NT2/D1 (cell line): Measurements from ENCODE around the gene SOCS3.
A peak's percentile ranks its signal among the peaks of the same experiment; 100 is the strongest.

Experiments used
- DNase-seq: peaks from one replicate; pipeline ENCODE4 v3.0.0-alpha.2; 2011; ENCODE audit warnings: low read depth, low spot score
- H3K27me3 ChIP-seq: 2 replicates; pipeline ENCODE4 v1.6.0; 2011; ENCODE audit warnings: mild to moderate bottlenecking; ENCODE audit not compliant: insufficient read length, insufficient read depth
- H3K36me3 ChIP-seq: 2 replicates; pipeline ENCODE4 v1.6.1; 2011; ENCODE audit warnings: mild to moderate bottlenecking, low read length, mixed read lengths; ENCODE audit not compliant: insufficient read depth, insufficient read length
- H3K4me1 ChIP-seq: 2 replicates; pipeline ENCODE4 v1.5.1; 2011; ENCODE audit not compliant: insufficient read depth, insufficient read length
- H3K4me3 ChIP-seq: 2 replicates; pipeline ENCODE4 v1.5.1; 2011; ENCODE audit warnings: low read depth; ENCODE audit not compliant: insufficient read length
- H3K9ac ChIP-seq: 2 replicates; pipeline ENCODE4 v1.6.0; 2011; ENCODE audit warnings: low read depth; ENCODE audit not compliant: insufficient read length
- H3K9me3 ChIP-seq: 2 replicates; pipeline ENCODE4 v1.5.1; 2011; ENCODE audit warnings: mild to moderate bottlenecking, low read length; ENCODE audit not compliant: insufficient read depth
- SUZ12 ChIP-seq: IDR thresholded peaks from 2 replicates; pipeline ENCODE4 v1.6.1; 2011; ENCODE audit not compliant: insufficient read length, insufficient read depth; ENCODE audit errors: extremely low read depth
- YY1 ChIP-seq: IDR thresholded peaks from 2 replicates; pipeline ENCODE4 v1.6.1; 2011; ENCODE audit not compliant: insufficient read length, insufficient read depth
- ZNF274 ChIP-seq: IDR thresholded peaks from 2 replicates; pipeline ENCODE4 v1.6.1; 2011; ENCODE audit warnings: mild to moderate bottlenecking, low read depth, low read length

SOCS3 gene

DNA sequence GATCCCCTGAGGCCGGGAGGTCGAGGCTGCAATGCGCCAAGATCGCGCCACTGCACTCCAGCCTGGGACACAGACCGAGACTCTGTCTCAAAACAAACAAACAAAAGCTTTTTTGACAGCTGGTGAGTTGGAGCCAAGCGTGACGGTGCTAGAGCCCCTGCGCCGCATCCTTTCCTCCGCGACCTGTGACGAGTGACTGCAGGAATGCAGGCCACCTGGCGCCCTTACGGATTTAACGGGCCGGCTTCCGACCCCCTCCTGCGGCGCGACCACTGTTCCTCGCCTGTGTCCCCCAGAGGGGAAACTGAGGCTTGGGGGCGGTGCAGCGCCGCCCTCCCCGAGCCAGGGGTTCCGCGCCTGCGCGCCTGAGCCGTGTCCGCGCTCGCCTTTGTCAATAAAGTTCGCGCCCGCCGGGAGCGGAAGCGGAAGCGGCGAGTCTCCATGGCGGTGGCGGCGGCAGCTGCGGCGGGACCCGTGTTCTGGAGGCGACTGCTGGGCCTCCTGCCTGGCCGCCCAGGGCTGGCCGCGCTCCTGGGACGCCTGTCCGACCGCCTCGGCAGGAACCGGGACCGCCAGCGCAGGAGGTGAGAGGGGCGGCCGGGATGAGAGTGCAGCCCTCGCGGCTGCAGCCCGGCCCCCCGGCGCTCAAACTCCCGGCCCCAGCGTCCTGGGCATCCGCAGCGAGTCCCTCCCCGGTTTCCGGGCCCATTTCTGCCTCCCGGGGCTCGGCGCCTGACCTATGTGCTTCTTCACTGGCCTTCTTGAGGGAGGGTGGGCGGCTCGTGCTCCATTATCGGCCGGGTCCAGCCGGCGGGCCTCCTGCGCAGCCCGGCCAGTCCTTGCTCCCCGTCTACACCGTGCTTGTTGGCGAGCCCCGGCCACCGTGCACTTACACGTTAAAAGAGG lies 18.6 kb upstream of the SOCS3 start, which contains the start of gene PGS1:
Gene PGS1 (plus strand): TSS at position 425 of the 906 bp plus-strand sequence. CDS start 17 bp downstream, at position 442.
- DNase-seq: no peak
- Histone ChIP-seq H3K36me3 (peaks cover 16% of the 10 kb centered on the region), H3K9ac (peak within 1 kb of the TSS; percentile 96)

DNA sequence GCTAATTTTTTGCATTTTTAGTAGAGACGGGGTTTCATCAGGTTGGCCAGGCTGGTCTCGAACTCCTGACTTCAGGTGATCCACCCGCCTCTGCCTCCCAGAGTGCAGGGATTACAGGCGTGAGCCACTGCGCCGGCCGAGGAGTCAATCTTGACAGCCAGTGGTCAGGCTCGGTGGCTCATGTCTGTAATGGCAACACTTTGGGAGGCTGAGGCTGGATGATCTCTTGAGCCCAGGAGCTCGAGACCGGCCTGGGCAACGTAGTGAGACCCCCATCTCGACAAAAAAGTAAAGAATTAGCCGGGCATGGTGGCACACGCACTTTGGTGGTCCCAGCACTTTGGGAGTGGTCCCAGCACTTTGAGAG lies 18.0 kb upstream of the SOCS3 start:
- DNase-seq: no peak
- Histone ChIP-seq H3K4me1 (peaks cover 18% of the 10 kb centered on the region), H3K27me3 (no peaks in the 10 kb centered on the region), H3K4me3 (peak overlapping the region; percentile 97), H3K9me3 (no peaks in the 10 kb centered on the region), H3K36me3 (peaks cover 16% of the 10 kb centered on the region), H3K9ac (peak overlapping the region; percentile 96)
- TF ChIP-seq ZNF274: no peak
- no peak for TF ChIP-seq SUZ12
- TF ChIP-seq YY1: no peak

More for the DNA sequence above, 18.6 kb upstream of the SOCS3 start, which contains the start of gene PGS1:
- H3K27me3 ChIP-seq: no peaks in the 10 kb centered on the region
- TF ChIP-seq SUZ12 (no peak), YY1 (peak; percentile 56)
- H3K9me3 ChIP-seq: no peaks in the 10 kb centered on the region
- H3K4me1 ChIP-seq: peaks cover 16% of the 10 kb centered on the region
- peak within 1 kb of the TSS; percentile 97 for H3K4me3 ChIP-seq

DNA sequence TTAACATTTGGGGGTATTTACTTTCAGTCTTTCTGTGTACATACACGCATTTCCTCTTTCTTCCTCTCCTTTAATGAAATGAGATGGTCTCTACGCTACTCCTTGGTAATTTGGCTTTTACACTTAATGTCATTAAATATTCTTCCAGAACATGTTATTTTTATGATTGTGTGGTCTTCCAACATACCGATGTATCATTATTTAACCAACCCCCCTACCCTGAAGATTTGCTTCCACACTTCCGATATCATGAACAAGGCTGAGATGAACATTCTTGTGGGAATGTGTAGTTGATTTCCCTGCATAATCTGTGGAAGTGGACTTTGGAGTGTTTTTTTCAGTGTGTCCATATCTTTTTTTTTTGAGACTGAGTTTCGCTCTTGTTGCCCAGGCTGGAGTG lies 16.3 kb upstream of the SOCS3 start:
- Histone ChIP-seq H3K9me3 (no peaks in the 10 kb centered on the region), H3K36me3 (peaks cover 11% of the 10 kb centered on the region), H3K4me3 (no peak overlapping the region), H3K9ac (no peak overlapping the region), H3K4me1 (peaks cover 20% of the 10 kb centered on the region), H3K27me3 (no peaks in the 10 kb centered on the region)
- TF ChIP-seq SUZ12 (no peak), ZNF274 (no peak)
- DNase-seq: no peak

DNA sequence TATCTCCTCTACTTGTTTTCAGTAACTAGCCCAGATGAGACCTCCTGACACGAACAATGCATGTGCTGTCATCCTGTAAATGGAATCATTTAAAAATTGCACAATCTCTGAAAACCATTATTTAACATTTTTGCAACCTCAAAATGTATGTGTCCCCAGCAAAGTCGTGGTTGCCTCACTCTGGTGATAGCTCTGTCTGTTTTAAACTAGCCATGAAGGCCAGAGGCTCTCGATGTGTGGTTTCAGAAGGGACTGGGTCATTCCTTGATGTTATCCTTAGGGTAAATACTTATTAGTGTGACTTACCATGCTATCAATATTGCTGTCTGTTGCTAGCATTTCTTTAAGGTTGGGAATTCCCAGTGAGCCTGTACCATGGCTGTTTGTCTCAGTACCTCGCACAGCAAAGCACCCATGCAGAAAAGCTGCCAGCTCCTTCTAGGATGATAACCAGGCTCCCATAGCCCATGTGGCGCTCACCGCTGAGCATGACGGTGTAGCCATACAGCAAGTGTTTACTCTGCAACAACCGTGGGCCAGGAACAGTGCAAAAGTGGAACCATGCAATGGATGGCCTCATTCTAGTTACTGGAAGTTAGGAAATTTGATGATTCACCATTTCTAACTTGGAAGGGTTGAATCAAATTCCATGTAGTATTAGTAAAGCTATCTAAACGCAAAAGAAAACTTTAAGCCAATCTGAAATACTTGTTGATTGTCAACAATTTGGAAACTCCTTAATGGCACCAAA lies 15.7 kb upstream of the SOCS3 start:
- no peak for DNase-seq
- Histone ChIP-seq H3K9me3 (no peaks in the 10 kb centered on the region), H3K36me3 (peaks cover 6% of the 10 kb centered on the region), H3K4me1 (peaks cover 20% of the 10 kb centered on the region), H3K27me3 (no peaks in the 10 kb centered on the region), H3K4me3 (no peak overlapping the region), H3K9ac (peak overlapping the region; percentile 78)
- TF ChIP-seq ZNF274: no peak
- no peak for TF ChIP-seq YY1
- no peak for TF ChIP-seq SUZ12

DNA sequence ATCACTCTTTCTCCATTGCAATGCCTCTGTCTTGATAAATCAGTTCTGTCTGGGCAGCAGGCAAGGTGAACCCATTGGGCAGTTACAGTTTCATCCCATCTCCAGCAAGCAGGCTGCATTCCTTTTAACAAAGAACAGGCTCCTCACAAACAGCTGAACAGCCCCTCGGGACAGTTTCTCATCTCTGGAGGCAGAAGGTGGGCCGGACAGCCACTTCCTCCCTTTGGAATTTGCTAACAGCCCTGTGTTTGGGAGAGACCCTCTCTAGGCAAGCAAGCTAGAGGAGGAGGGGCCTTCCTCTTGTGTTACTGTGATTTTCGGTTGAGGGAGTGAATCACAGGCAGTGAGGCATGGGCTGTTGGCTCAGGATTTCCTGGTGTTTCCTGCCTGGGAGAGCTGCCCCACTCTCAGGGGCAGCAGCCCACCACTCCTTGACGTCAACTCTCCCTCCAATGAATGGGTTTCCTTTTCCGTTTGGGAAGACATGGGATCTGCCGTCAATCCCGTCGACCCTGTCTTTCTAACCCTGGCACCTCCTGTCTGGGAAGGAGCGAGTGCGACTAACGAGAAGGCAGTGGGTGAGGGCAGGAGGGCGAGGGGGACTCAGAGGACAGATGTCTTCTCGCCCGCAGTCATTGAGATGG lies 14.9 kb upstream of the SOCS3 start:
- peak overlapping the region; percentile 78 for H3K9ac ChIP-seq
- peak overlapping the region; percentile 8 for H3K4me3 ChIP-seq
- TF ChIP-seq ZNF274 (no peak), SUZ12 (no peak), YY1 (no peak)
- H3K36me3 ChIP-seq: no peaks in the 10 kb centered on the region
- no peaks in the 10 kb centered on the region for H3K9me3 ChIP-seq
- H3K27me3 ChIP-seq: no peaks in the 10 kb centered on the region
- peak; percentile 90 for DNase-seq
- H3K4me1 ChIP-seq: peaks cover 23% of the 10 kb centered on the region

DNA sequence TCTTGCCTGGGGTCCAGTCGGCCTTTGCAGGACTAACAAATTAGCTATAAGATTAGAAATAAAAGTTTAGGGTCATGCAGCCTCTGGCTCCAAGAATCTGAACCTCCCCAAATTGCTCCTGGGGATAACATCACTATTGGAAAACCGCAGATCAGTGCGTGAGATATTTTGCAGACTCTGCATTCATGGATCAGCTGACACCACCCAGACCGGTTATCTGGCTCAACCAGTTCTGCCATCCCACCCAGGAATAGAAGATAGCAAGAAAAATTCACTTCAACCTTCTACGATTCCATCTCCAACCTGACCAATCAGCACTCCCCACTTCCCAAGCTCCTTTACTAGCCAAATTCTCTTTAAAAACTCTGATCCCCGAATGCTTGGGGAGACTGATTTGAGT lies 14.3 kb upstream of the SOCS3 start:
- Histone ChIP-seq H3K4me3 (no peak overlapping the region), H3K4me1 (peaks cover 29% of the 10 kb centered on the region), H3K9me3 (no peaks in the 10 kb centered on the region), H3K9ac (no peak overlapping the region), H3K36me3 (no peaks in the 10 kb centered on the region), H3K27me3 (no peaks in the 10 kb centered on the region)
- DNase-seq: no peak
- TF ChIP-seq SUZ12 (no peak), YY1 (no peak), ZNF274 (no peak)

DNA sequence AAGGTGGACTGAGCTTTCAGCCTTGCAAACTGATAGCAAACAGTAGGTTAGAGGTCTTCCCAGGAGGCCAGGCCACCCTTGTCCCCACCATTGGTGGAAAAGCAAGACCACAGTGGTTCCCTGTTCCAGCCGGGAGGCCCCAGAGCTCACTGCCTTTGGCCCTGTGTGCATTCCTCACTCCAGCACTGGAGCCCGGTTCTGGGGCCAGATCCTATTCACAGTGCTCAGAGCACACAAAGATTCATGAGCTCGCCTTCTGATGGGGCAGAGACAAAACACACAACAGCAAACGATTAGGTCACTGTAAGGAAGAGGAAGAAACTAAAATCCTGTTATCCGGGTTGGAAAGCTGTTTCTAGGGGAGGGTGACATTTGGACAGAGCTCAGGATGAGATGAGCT lies 13.0 kb upstream of the SOCS3 start:
- Histone ChIP-seq H3K4me1 (peaks cover 31% of the 10 kb centered on the region), H3K27me3 (peaks cover 4% of the 10 kb centered on the region), H3K9ac (no peak overlapping the region), H3K4me3 (no peak overlapping the region), H3K36me3 (no peaks in the 10 kb centered on the region), H3K9me3 (no peaks in the 10 kb centered on the region)
- no peak for DNase-seq
- no peak for TF ChIP-seq YY1
